Colon (tissue), 2 donors: Measurements from ENCODE around the gene NRP2.

Experiments
- FAIRE-seq: peaks from 2 replicates; lab custom pipeline; 2012; peaks lifted over from hg19 to GRCh38; lab: Jason Lieb, UNC
- donor health status: control.
- donor health status: control.

The NRP2 gene

GRCh38 chr2:205805136-205805535, 122.8 kb downstream of the NRP2 start:
- no peak for FAIRE-seq

- FAIRE-seq, result no peak
These were observed 124.0 kb downstream of the NRP2 start for GRCh38 chr2:205806143-205806905.

- FAIRE-seq, result no peak
These were observed 124.9 kb downstream of the NRP2 start for GRCh38 chr2:205807229-205807628.

GRCh38 chr2:205807758-205808157, 125.5 kb downstream of the NRP2 start:
- FAIRE-seq, result no peak

- FAIRE-seq, result no peak
These were observed 126.3 kb downstream of the NRP2 start for GRCh38 chr2:205808486-205809121.

GRCh38 chr2:205811387-205811786, 129.1 kb downstream of the NRP2 start:
- no peak for FAIRE-seq

GRCh38 chr2:205814039-205814364, 131.7 kb downstream of the NRP2 start:
- FAIRE-seq, result no peak

- FAIRE-seq, result no peak
These were observed 133.4 kb downstream of the NRP2 start for GRCh38 chr2:205815673-205816072.

GRCh38 chr2:205816268-205816667, 134.0 kb downstream of the NRP2 start:
- FAIRE-seq, result no peak

GRCh38 chr2:205822579-205822978, 140.3 kb downstream of the NRP2 start:
- FAIRE-seq, result no peak

- no peak for FAIRE-seq
These were observed 145.6 kb downstream of the NRP2 start for GRCh38 chr2:205827809-205828365.

GRCh38 chr2:205833864-205834263, 151.6 kb downstream of the NRP2 start:
- FAIRE-seq, result no peak

GRCh38 chr2:205834796-205835195, 152.5 kb downstream of the NRP2 start:
- no peak for FAIRE-seq

GRCh38 chr2:205835251-205835791, 153.0 kb downstream of the NRP2 start:
- FAIRE-seq, result no peak

- no peak for FAIRE-seq
These were observed 153.6 kb downstream of the NRP2 start for GRCh38 chr2:205835923-205836322.

GRCh38 chr2:205836477-205837221, 154.3 kb downstream of the NRP2 start:
- no peak for FAIRE-seq

GRCh38 chr2:205837663-205838062, 155.4 kb downstream of the NRP2 start:
- FAIRE-seq, result no peak

- FAIRE-seq, result no peak
These were observed 163.1 kb downstream of the NRP2 start for GRCh38 chr2:205845446-205845845.
